Muscle of leg (tissue), 11 donors: ENCODE results near the gene CACNB4. TPM values are rescaled to one million over a fixed set of nuclear protein-coding genes. Genes with fewer than 3 reads are reported as not detected.
A peak's percentile ranks its signal among the peaks of the same experiment; 100 is the strongest.
"Not testable (repeated sequence)": the region's sequence is repeated elsewhere in the genome, so short reads cannot be mapped to it uniquely, and the experiment has no call there.

Experiments
- DNase-seq: peaks from one replicate; pipeline ENCODE4 v3.0.0; 2013
- H3K27ac ChIP-seq: one replicate; pipeline ENCODE4 v1.5.1; 2013; ENCODE audit warnings: mild to moderate bottlenecking, low read length, control low read depth
- H3K27me3 ChIP-seq: one replicate; pipeline ENCODE4 v1.6.1; 2013; ENCODE audit warnings: low read length; ENCODE audit not compliant: control insufficient read depth, insufficient read depth
- H3K36me3 ChIP-seq: one replicate; pipeline ENCODE4 v1.6.1; 2013; ENCODE audit warnings: low read length; ENCODE audit not compliant: control insufficient read depth, insufficient read depth
- H3K4me1 ChIP-seq: one replicate; pipeline ENCODE4 v1.6.1; 2013; ENCODE audit warnings: low read length; ENCODE audit not compliant: control insufficient read depth, insufficient read depth
- H3K4me3 ChIP-seq: one replicate; pipeline ENCODE4 v1.5.1; 2013; ENCODE audit warnings: low read length, control low read depth
- H3K9me3 ChIP-seq: replicated peaks from 2 replicates; pipeline ENCODE4 v1.6.1; 2013; ENCODE audit warnings: low read depth, low read length; ENCODE audit not compliant: control insufficient read depth
- WGBS: methylation state at CpG from one replicate; pipeline ENCODE4 v1.1.5; 2013; ENCODE audit warnings: missing lambda C conversion rate; ENCODE audit not compliant: insufficient coverage; 5-methylcytosine and 5-hydroxymethylcytosine counted together
- polyA plus RNA-seq, 8 donors: library from polyadenylated mRNA; unstranded; fragments of 120-200 nt; gene quantifications; one replicate each; pipeline versions ENCODE4 v1.2.1 to v1.2.3, GENCODE V29; 2013; ENCODE audit warnings: inconsistent platforms in 1 of 8, low replicate concordance in 1 of 8; ENCODE audit not compliant: insufficient read length in 8 of 8, insufficient read depth in 1 of 8
- total RNA-seq: library from RNA; stranded (reverse); fragments of 120-200 nt; gene quantifications from one replicate; pipeline ENCODE4 v1.2.4, GENCODE V29; 2013

Gene CACNB4
- total and polyA plus RNA-seq, 9 donors = 3.1 to 7.2 (median 4.3) TPM

DNA sequence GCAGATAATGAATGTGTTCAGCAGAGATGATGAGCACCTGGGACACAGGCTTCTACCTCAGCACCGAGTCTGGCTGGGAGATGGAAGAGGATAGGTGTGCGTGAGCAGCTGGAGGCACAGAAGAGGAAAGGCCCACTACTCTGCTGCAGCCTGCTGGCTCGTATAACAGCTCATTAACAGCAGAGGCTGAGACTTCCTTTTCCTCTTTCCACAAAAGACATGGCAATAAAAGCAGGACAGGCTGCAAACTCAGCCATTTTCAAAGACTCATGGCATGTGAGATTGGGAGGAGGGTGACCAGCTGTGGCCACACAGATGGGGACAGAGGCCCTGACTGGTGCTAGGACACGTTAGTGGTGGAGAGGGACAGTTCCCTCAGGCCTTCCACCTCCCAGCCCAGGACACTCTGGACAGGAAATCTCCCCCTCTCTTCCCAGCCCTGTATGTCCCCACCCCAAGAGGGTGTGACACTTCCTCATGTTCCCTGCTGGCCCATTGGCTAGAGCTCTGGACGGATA is 60.3 kb downstream of the CACNB4 start:
- Histone ChIP-seq H3K4me3 (no peak overlapping the region), H3K9me3 (no peaks in the 10 kb centered on the region), H3K4me1 (peaks cover 29% of the 10 kb centered on the region), H3K27me3 (no peaks in the 10 kb centered on the region), H3K36me3 (no peaks in the 10 kb centered on the region), H3K27ac (peak overlapping the region; percentile 29)
- peak; percentile 72 for DNase-seq
- whole genome bisulfite sequencing = 0% methylated on average over 1 of the region's 5 CpGs

DNA sequence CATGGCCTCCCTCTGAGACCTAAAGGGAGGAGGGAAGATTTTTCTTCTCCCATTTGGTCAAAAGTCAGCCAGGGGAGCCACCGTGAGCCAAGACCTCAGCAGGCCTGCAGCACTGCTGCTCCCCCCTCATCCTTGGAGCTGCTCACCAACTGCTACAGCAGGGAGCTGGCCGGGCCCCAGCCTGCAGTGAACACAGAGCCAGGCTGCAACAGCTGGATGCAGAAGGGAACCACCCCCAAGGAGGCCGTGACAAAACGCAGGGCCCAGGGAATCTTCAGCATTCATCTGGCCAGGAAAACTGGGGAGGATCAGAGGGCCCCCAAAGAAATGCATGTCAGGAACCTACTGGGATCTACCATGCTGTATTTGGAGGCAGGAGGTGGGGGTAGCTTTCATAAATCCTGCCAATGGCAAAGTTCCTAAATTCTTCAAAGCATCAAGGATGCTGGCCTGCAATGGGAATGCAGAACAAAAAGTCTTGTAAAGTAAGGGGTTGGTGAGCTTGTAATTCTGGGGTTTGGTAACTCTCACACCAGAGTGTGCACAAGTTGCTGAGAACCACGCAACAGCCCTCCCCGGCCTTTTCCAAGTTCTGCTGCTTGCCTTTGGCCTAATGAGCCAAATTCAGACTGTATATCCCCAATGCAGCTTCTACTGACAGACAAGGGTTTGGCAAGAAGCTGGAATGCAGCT is 61.0 kb downstream of the CACNB4 start:
- H3K27me3 ChIP-seq = no peaks in the 10 kb centered on the region
- no peaks in the 10 kb centered on the region for H3K36me3 ChIP-seq
- H3K9me3 ChIP-seq = no peaks in the 10 kb centered on the region
- H3K4me1 ChIP-seq = peaks cover 28% of the 10 kb centered on the region
- no peak overlapping the region for H3K4me3 ChIP-seq
- WGBS = 8% methylated on average over 5 of the region's 6 CpGs
- peak; percentile 87 for DNase-seq
- H3K27ac ChIP-seq = peak overlapping the region; percentile 29

DNA sequence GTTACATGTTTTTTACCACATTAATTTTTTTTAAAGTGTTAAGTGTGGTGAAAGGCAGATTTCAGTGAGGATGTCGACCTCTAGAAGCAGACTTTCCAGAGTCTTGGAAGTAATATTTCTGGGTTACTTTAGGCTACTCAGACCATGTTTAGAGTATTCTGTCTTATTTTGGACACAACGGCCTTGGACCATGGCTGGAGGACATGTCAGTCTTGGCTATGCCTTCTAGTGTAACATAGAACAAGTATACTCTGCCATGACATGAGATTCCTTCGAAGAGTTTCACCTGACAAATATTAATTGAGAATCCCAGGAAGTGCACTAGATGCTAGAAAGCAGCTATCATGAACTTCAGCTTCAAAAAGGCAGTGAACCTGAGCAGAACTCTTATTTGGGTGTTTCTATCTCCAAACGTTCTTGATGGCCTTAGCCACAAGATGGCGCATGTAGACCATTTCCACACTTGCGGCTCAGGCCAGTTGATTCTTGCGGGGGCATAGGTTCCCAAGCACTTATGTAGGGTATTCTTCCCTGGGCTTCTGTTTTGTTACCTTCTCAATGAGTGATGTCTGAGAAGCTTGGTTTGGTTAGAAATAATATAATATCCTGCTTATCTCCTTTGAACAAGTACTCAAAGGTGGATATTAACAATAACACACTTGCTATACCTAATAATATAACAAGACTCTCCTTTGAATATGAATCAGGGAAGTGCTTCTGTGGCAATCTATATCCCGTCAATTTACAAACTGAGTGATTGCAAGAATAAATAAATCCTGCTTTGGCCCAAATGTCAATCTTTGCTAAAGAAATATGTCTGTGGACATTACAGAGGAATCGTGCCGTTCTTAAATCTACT is 62.0 kb downstream of the CACNB4 start:
- no peaks in the 10 kb centered on the region for H3K27me3 ChIP-seq
- H3K4me1 ChIP-seq = peaks cover 21% of the 10 kb centered on the region
- WGBS = 40% methylated on average over 4 of the region's 10 CpGs
- H3K4me3 ChIP-seq = no peak overlapping the region
- H3K36me3 ChIP-seq = no peaks in the 10 kb centered on the region
- H3K9me3 ChIP-seq = no peaks in the 10 kb centered on the region
- DNase-seq = peak; percentile 89
- H3K27ac ChIP-seq = no peak overlapping the region

DNA sequence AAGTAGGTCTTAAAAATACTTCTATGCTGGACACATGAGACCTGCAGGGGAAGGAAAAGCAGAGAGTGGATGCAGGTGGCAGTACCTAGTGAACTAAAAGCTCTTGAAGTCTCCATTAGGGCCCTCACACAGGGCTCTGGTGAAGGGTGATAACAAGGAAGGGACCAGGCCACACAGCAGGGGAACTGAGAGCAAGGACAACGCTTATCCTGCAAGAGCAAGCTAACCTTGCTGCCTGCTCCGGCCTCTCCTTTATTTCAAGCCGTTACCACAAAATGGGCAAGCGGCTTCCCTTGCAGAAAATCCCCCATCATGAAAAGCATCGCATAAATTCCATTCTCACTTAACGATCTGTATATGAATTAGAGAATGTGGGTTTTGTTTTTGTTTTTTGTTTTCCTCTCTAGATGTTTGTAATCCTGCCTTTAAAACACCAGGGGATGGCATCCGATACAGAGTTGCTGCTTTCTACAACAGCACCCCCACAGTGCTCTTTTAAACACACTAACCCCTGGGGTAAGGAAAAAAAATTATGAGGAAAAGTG is 64.5 kb downstream of the CACNB4 start:
- Histone ChIP-seq H3K27me3 (no peaks in the 10 kb centered on the region), H3K27ac (no peak overlapping the region), H3K36me3 (no peaks in the 10 kb centered on the region), H3K4me3 (no peak overlapping the region), H3K9me3 (no peaks in the 10 kb centered on the region), H3K4me1 (peaks cover 17% of the 10 kb centered on the region)
- 20% methylated on average over 1 of the region's 7 CpGs for WGBS
- DNase-seq = no peak

DNA sequence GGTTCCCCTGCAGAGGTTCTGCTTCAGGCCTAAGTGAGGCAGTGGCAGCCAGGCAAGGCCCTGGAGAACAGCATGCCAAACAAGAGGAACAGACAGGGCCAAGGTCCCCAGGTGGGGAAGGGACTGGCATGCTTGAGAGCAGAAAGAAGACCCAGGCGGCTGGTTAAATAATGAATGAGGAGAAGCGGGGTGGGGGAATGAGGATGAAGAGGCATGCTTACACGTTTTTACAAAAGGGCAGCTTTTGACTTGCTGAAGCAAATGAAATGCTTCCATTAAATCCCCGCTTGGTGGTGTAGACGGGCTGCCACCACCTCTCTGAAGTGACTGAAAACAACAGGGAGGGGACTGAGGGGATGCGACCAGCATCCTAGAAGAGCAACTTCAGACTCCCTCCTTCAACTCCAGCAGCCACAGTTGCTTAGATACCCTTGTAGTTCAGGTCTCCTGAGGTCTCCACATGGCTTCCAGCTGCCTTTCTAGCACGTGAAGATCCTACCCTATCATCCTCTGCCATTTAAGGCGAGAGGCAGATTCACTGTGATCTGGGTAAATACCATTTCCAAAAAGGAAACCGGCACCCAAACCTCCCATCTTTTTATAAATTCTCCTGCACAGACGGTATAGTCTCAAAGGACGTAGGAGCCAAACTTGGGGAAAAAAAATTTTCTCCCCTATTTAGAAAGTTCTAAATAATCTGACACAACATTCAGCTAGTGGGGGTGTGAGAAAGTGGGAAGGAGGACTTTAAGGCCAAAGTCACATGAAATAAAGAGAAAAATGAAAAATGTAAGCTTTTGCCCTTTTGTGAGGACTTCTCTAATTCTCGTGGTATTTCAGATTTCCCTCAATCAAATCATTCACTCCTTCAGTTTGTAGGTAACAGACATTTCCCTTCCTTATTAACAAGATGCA is 65.6 kb downstream of the CACNB4 start:
- peaks cover 8% of the 10 kb centered on the region for H3K4me1 ChIP-seq
- no peak for DNase-seq
- no peaks in the 10 kb centered on the region for H3K36me3 ChIP-seq
- no peak overlapping the region for H3K4me3 ChIP-seq
- 74% methylated on average over 6 of the region's 12 CpGs for WGBS
- H3K27me3 ChIP-seq = no peaks in the 10 kb centered on the region
- H3K9me3 ChIP-seq = no peaks in the 10 kb centered on the region
- H3K27ac ChIP-seq = no peak overlapping the region

DNA sequence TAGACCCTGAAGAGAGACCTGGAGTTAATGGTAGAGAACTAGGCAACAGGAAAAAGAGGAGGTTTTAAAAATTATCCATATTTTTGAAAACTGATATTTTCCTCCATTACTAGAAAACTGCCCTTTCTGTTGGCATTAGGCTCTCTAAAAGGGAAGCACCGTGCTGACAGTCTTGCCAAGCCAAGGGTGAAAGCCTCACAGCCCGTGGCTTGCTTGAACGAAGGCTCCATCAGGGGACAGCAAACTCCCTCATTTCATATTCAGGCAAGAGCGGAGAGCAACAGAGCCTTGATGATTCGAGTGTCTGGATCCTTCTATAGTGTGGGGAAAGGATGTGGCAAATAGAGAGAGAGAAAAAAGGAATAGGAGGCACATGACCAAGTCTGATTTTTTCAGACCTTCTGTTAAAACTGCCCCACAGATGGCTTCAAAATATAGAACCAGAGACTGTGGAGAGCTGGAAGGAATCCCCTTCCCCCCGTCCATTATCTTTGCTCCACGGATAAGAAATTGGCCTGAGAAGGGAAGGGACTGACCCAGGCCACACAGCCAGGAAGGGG is 67.0 kb downstream of the CACNB4 start:
- DNase-seq = no peak
- H3K36me3 ChIP-seq = no peaks in the 10 kb centered on the region
- no peaks in the 10 kb centered on the region for H3K27me3 ChIP-seq
- no peaks in the 10 kb centered on the region for H3K9me3 ChIP-seq
- no peaks in the 10 kb centered on the region for H3K4me1 ChIP-seq
- no peak overlapping the region for H3K4me3 ChIP-seq
- H3K27ac ChIP-seq = no peak overlapping the region
- no CpG with 5 or more reads among the region's 7 CpGs for WGBS

DNA sequence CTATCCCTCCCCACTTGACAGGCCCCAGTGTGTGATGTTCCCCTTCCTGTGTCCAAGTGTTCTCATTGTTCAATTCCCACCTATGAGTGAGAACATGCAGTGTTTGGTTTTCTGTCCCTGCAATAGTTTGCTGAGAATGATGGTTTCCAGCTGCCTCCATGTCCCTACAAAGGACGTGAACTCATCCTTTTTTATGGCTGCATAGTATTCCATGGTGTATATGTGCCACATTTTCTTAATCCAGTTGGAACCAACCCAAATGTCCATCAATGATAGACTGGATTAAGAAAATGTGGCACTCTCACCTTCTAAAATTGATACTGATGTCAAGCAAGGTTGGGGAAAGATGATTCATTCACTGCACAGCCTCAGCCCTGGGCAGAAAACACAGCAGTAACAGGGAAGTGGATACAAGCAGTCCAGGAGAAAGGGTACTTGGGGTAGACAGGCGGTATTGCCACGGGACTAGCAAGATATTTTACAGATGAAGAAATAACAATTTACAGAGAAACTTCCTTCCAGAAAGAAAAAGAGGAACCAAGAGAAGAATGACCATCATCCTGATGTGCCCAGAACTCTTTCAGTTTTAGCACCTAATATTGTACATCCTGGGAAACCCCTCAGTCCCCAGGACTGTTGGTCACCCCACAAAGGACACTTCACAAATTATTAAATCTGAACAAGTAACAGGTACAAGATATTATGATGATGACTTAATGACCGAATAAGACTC is 68.1 kb downstream of the CACNB4 start:
- not testable (repeated sequence) for DNase-seq, H3K36me3 ChIP-seq, H3K9me3 ChIP-seq, H3K27me3 ChIP-seq, H3K4me1 ChIP-seq, H3K27ac ChIP-seq, H3K4me3 ChIP-seq
- WGBS = no CpG with 5 or more reads among the region's 4 CpGs

DNA sequence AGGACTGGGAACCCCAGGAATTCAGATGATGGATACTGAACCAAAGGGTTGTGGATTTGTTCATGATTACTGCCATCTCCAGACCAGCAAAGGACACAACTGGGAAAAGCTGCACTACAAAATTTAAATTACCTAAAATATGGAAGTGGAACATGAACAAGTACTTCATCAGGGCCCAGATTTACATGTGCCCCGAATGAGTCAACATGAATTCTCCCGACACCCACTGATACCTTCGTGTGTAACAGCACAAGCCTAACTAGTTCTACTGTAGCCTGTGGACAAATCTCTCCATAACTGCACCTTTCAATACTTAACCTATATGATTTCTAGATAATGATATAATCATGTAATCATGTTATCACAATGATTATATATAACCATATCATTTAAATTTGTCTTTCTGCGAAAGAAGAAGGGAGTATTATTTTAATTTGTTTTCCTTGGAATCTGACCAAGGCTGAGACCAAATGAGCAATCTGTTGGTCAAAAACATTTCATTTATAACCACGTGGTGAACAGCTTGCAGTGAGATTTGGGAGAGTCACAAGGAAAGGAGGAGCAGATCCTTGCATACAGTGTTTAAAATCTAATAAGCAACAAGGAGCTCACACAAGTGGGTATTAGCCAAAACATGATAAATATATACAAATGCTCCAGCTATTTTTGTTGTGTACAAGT is 70.5 kb downstream of the CACNB4 start:
- DNase-seq = no peak
- Histone ChIP-seq H3K9me3 (no peaks in the 10 kb centered on the region), H3K4me3 (no peak overlapping the region), H3K27ac (no peak overlapping the region), H3K4me1 (no peaks in the 10 kb centered on the region), H3K36me3 (no peaks in the 10 kb centered on the region), H3K27me3 (no peaks in the 10 kb centered on the region)
- no CpG with 5 or more reads among the region's 5 CpGs for WGBS
